Esophagus squamous epithelium (tissue), 5 donors: ENCODE results near the gene OGDH. TPM values are rescaled to one million over a fixed set of nuclear protein-coding genes. Genes with fewer than 3 reads are reported as not detected.

Source experiments
- DNase-seq: peaks from one replicate; lab custom pipeline; 2025; lab: John Stamatoyannopoulos, UW
- H3K27ac ChIP-seq, 4 donors: fragments of 200-600 bp; sonication (generic); one replicate each; pipeline ENCODE4 v1.5.1; 2016 to 2019; ENCODE audit warnings: mild to moderate bottlenecking in 1 of 4
- H3K27me3 ChIP-seq, 4 donors: fragments of 200-600 bp; sonication (generic); 1 replicate in 3 of 4; 2 replicates in 1 of 4; pipeline versions ENCODE4 v1.5.1 to v1.6.0; 2017 to 2021; ENCODE audit warnings: antibody characterized with exemption in 1 of 4
- H3K36me3 ChIP-seq, 3 donors: fragments of 200-600 bp; sonication (generic); one replicate each; pipeline ENCODE4 v1.5.1; 2016 to 2019
- H3K4me1 ChIP-seq, 3 donors: fragments of 200-600 bp; sonication (generic); one replicate each; pipeline ENCODE4 v1.5.1; 2017 to 2019
- H3K4me3 ChIP-seq, 4 donors: fragments of 200-600 bp; sonication (generic); 1 replicate in 3 of 4; 2 replicates in 1 of 4; pipeline ENCODE4 v1.5.1; 2016 to 2019; ENCODE audit warnings: mild to moderate bottlenecking in 2 of 4, moderate library complexity in 1 of 4
- H3K9me3 ChIP-seq, 3 donors: fragments of 200-600 bp; sonication (generic); one replicate each; pipeline ENCODE4 v1.5.1; 2016 to 2019
- CTCF ChIP-seq, 6 experiments: fragments of 450-650 bp in 4 of 6; fragments of 200-600 bp in 2 of 6; sonication (generic) in 2 of 6; IDR thresholded peaks; one replicate each; pipeline ENCODE4 v1.5.1; 2016 to 2019; ENCODE audit warnings: antibody characterized with exemption in 6 of 6, mild to moderate bottlenecking in 4 of 6, moderate library complexity in 4 of 6
- POLR2A ChIP-seq, 4 donors: fragments of 450-650 bp; IDR thresholded peaks; one replicate each; pipeline ENCODE4 v1.6.1; 2017; ENCODE audit warnings: antibody characterized with exemption in 4 of 4, mild to moderate bottlenecking in 4 of 4, moderate library complexity in 3 of 4
- WGBS, 2 donors: methylation state at CpG; one replicate each; pipeline ENCODE4 v1.1.5; 2018; 5-methylcytosine and 5-hydroxymethylcytosine counted together
- intact Hi-C: fragments of 100-400 bp; cut with DNase I; formaldehyde crosslinking; loops from one replicate; pipeline ENCODE4 v1.15.0; 2022
- total RNA-seq, 4 donors: library from RNA; depleted of rRNA; stranded (reverse); fragments of >200 nt; gene quantifications; one replicate each; pipeline ENCODE4 v1.1.0, GENCODE V29; 2016
- donor health status: DM: yes; HTN: yes; CAD: no.

OGDH gene
- total RNA-seq, 4 donors from 2014 or later: 68.9 to 102 (median 89.5) TPM

DNA sequence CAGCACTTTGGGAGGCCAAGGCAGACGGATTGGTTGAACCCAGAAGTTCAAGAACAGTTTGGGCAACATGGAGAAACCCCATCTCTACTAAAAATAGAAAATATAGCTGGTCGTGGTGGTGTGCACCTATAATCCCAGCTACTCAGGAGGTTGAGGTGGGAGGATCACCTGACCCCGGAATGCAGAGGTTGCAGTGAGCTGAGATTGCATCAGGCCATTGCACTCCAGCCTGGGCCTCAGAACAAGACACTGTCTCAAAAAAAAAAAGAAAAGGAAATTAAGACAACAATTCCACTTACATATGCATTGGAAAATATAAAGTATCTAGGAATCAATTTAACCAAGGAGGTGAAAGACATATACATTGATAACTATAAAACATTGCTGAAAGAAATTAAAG is 7.2 kb upstream of the OGDH start:
- Histone ChIP-seq H3K36me3 (no peaks in the 10 kb centered on the region), H3K9me3 (no peaks in the 10 kb centered on the region), H3K27me3 (peaks cover 0 to 5% (median 0%) of the 10 kb centered on the region in 4 donors), H3K27ac (no peak overlapping the region), H3K4me1 (no peaks in the 10 kb centered on the region), H3K4me3 (no peak overlapping the region)
- intact Hi-C loops: loop anchor here (10.0 kb wide), 1 partner anchor 156 kb away; no protein-coding TSS in a partner anchor
- TF ChIP-seq CTCF (IDR thresholded peaks at IDR 0.05) (no peak), POLR2A (IDR thresholded peaks at IDR 0.05) (no peak)
- no peak for DNase-seq
- WGBS, 2 donors: 63 to 72% methylated on average over 3 of the region's 3 CpGs

GRCh38 chr7:44602576-44602910 is 3.9 kb upstream of the OGDH start:
- intact Hi-C loops: no loop called here
- DNase-seq: no peak
- TF ChIP-seq POLR2A (IDR thresholded peaks at IDR 0.05): no peak
- Histone ChIP-seq H3K9me3 (no peaks in the 10 kb centered on the region), H3K4me3 (no peak overlapping the region), H3K27ac (no peak overlapping the region), H3K4me1 (peaks cover 0 to 14% (median 9%) of the 10 kb centered on the region in 3 donors), H3K27me3 (peaks cover 0 to 5% (median 0%) of the 10 kb centered on the region in 4 donors), H3K36me3 (no peaks in the 10 kb centered on the region)
- WGBS, 2 donors: 55 to 88% methylated on average over 1 of the region's 1 CpG

- no peak for DNase-seq
Measured at GRCh38 chr7:44603193-44603592, 3.2 kb upstream of the OGDH start.

GRCh38 chr7:44604941-44605340 is 1.5 kb upstream of the OGDH start:
- H3K4me3 ChIP-seq: no peak overlapping the region
- H3K27ac ChIP-seq: no peak overlapping the region
- TF ChIP-seq POLR2A (IDR thresholded peaks at IDR 0.05): no peak
- no peak for TF ChIP-seq CTCF (IDR thresholded peaks at IDR 0.05)
- H3K36me3 ChIP-seq: no peaks in the 10 kb centered on the region
- peaks cover 0 to 5% (median 0%) of the 10 kb centered on the region in 4 donors for H3K27me3 ChIP-seq
- peaks cover 5 to 30% (median 18%) of the 10 kb centered on the region in 3 donors for H3K4me1 ChIP-seq
- no peaks in the 10 kb centered on the region for H3K9me3 ChIP-seq
- DNase-seq: no peak
- WGBS, 2 donors: 72 to 74% methylated on average over 2 of the region's 2 CpGs
- intact Hi-C loops: no loop called here

More at GRCh38 chr7:44603193-44603592, 3.2 kb upstream of the OGDH start:
- TF ChIP-seq POLR2A (IDR thresholded peaks at IDR 0.05): no peak
- no peak for TF ChIP-seq CTCF (IDR thresholded peaks at IDR 0.05)
- WGBS, 2 donors: 64 to 67% methylated on average over 6 of the region's 6 CpGs
- Histone ChIP-seq H3K27ac (no peak overlapping the region), H3K4me3 (no peak overlapping the region), H3K27me3 (peaks cover 0 to 5% (median 0%) of the 10 kb centered on the region in 4 donors), H3K4me1 (peaks cover 0 to 21% (median 14%) of the 10 kb centered on the region in 3 donors), H3K36me3 (no peaks in the 10 kb centered on the region), H3K9me3 (no peaks in the 10 kb centered on the region)
- intact Hi-C loops: no loop called here

DNA sequence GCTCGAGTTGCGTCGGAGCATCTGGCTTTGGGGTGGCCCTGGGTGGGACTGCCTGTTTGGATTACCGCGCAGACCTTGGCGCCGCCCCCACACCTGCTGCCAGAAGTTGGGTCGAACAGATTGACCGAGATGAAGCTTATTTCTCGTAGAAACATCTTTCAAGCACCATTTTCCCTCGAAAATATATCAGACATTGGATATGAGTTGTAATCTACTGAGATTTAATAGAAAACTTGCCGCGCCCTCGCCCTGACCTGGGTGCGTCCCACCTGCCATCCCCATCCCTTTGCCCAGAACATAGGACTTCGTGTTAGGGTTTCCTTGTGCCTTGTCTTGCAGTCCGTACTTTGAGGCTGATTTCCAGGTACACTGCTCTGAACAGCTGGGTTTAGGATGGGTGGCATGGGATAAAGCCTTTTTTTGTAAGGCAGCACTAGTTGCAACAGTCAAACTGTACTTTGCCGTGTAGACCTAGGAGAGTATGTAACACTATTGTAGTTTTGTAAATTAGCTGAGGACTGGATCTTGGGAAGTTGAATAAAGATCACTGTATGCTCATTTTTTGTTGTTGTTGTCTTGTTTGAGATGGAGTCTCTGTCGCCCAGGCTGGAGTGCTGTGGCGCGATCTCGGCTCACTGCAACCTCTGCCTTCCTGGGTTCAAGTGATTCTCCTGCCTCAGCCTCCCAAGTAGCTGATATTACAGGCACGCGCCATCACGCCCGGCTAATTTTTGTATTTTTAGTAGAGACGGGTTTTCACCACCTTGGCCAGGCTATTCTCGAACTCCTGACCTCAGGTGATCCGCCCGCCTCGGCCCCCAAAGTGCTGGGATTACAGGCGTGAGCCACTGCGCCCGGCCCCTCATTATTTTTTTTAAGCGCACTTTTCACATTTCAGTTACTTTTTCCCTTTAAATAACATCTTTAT is 978 bp downstream of the OGDH start:
- WGBS, 2 donors: 56 to 57% methylated on average over 25 to 28 of the region's 35 CpGs
- Histone ChIP-seq H3K9me3 (no peaks in the 10 kb centered on the region), H3K27me3 (no peaks in the 10 kb centered on the region), H3K36me3 (no peaks in the 10 kb centered on the region), H3K4me1 (peaks cover 7 to 30% (median 18%) of the 10 kb centered on the region in 3 donors), H3K4me3 (peak overlapping the region; percentile 74 to 85 (median 81)), H3K27ac (peak overlapping the region; percentile 97 to 99 (median 99))
- intact Hi-C loops: no loop called here
- no peak for DNase-seq
- TF ChIP-seq POLR2A (IDR thresholded peaks at IDR 0.05): no peak
- no peak for TF ChIP-seq CTCF (IDR thresholded peaks at IDR 0.05)
